ENCODE measurements around the gene CEP290. TPM values are rescaled to one million over a fixed set of nuclear protein-coding genes. Genes with fewer than 3 reads are reported as not detected.

Gene CEP290
- total and polyA plus RNA-seq, 2 experiments from 2014 or later: 17.3 to 25.7 TPM

DNA sequence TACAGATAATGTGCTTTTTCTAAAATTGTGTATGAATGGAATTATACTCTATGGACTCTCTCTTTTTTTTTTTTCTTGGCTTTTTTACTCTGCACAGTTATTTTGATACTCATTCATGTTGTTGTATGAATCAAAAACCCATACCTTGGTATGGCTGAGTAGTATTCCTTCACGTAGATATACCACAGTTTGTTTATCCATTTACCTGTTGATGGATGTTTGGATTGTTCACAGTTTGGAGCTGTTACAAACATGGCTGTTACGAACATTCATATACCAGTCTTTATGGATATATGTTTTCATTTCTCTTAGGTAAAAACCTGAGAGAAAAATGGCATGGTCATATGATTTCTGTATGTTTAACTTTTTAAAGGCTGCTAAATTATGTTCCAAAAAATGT is 43.4 kb upstream of the CEP290 start:
- Histone ChIP-seq H3K4me2 (no peak overlapping the region), H3K4me3 (no peak overlapping the region), H3K27me3 (ENCODE audit: insufficient read depth) (no peaks in the 10 kb centered on the region), H2AFZ (no peak overlapping the region), H3K79me2 (replicated peaks; ENCODE audit: insufficient read depth) (no peaks in the 10 kb centered on the region), H3K27ac (ENCODE audit: low read depth) (no peak overlapping the region), H3K9me2 (ENCODE audit: insufficient read depth) (no peaks in the 10 kb centered on the region), H3F3A (replicated peaks; ENCODE audit: low read depth) (no peaks in the 10 kb centered on the region), H3K4me1 (ENCODE audit: insufficient read depth) (0 out of 2 replicates have a peak, but pooled peaks cover 4% of the 10 kb centered on the region), H3K36me3 (ENCODE audit: insufficient read depth) (peaks cover 5% of the 10 kb centered on the region; the same call in 1 of the 2 replicates), H4K20me1 (replicated peaks; ENCODE audit: insufficient read depth) (no peaks in the 10 kb centered on the region)
- no peak for TF ChIP-seq CREB1 (CRISPR knock-in tag; IDR thresholded peaks at IDR 0.05; ENCODE audit: low read depth)
- TF ChIP-seq EZH2 (IDR thresholded peaks at IDR 0.05; ENCODE audit: low read depth, unreplicated experiment): no peak
- no peak for TF ChIP-seq STAT1 (IDR thresholded peaks at IDR 0.05; ENCODE audit: unreplicated experiment)
- no peak for TF ChIP-seq JUNB (IDR thresholded peaks at IDR 0.05; ENCODE audit: unreplicated experiment)
- H3K27me3 Mint-ChIP-seq (ENCODE audit: insufficient read depth, low read depth, poor library complexity): no peaks in the 10 kb centered on the region
- H3K36me3 Mint-ChIP-seq (ENCODE audit: low read depth): peaks cover 45% of the 10 kb centered on the region
- H3K4me1 Mint-ChIP-seq: peaks cover 3% of the 10 kb centered on the region; the same call in 1 of the 3 replicates
- H3K27ac Mint-ChIP-seq: no peak overlapping the region
- no peak for DNase-seq (ENCODE audit: low spot score)
- H3K4me3 Mint-ChIP-seq: no peak overlapping the region
- 0 out of 3 replicates have a peak, but pooled peaks cover 3% of the 10 kb centered on the region for H3K9me3 Mint-ChIP-seq
- no peak for ATAC-seq

DNA sequence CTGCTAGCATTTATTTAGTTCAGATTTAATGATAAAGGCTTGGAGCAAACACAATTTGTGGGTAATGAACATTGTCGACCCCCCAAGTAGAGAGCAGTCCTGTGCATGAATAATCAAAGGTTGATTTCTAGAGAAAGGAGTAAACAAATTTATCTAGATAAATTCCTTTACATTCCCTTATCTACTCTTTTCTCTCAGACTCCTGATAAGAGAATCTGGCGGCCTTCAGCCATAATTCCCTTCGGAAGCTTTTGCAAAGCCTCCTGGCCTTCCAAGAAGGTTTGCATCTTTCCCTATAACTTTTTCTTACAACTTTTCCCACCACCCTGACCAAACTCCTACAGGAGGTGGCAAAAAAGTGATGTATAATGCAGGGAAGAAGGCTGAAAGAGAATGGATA is 42.3 kb upstream of the CEP290 start:
- H3K4me1 ChIP-seq (ENCODE audit: insufficient read depth): 0 out of 2 replicates have a peak, but pooled peaks cover 4% of the 10 kb centered on the region
- peaks cover 3% of the 10 kb centered on the region; the same call in 1 of the 3 replicates for H3K4me1 Mint-ChIP-seq
- H3K9me2 ChIP-seq (ENCODE audit: insufficient read depth): no peaks in the 10 kb centered on the region
- no peak overlapping the region for H3K27ac Mint-ChIP-seq
- no peaks in the 10 kb centered on the region for H4K20me1 ChIP-seq (replicated peaks; ENCODE audit: insufficient read depth)
- H3K4me3 ChIP-seq: no peak overlapping the region
- ATAC-seq: no peak
- 0 out of 3 replicates have a peak, but pooled peaks cover 3% of the 10 kb centered on the region for H3K9me3 Mint-ChIP-seq
- no peaks in the 10 kb centered on the region for H3K27me3 ChIP-seq (ENCODE audit: insufficient read depth)
- H3K36me3 ChIP-seq (ENCODE audit: insufficient read depth): peaks cover 5% of the 10 kb centered on the region; the same call in 1 of the 2 replicates
- no peaks in the 10 kb centered on the region for H3K79me2 ChIP-seq (replicated peaks; ENCODE audit: insufficient read depth)
- no peak overlapping the region for H3K4me2 ChIP-seq
- no peak for DNase-seq (ENCODE audit: low spot score)
- H3K4me3 Mint-ChIP-seq: no peak overlapping the region
- no peaks in the 10 kb centered on the region for H3F3A ChIP-seq (replicated peaks; ENCODE audit: low read depth)
- peaks cover 54% of the 10 kb centered on the region for H3K36me3 Mint-ChIP-seq (ENCODE audit: low read depth)
- H3K27me3 Mint-ChIP-seq (ENCODE audit: insufficient read depth, low read depth, poor library complexity): no peaks in the 10 kb centered on the region
- no peak overlapping the region for H2AFZ ChIP-seq
- H3K27ac ChIP-seq (ENCODE audit: low read depth): no peak overlapping the region
- TF ChIP-seq, protein P1, sequence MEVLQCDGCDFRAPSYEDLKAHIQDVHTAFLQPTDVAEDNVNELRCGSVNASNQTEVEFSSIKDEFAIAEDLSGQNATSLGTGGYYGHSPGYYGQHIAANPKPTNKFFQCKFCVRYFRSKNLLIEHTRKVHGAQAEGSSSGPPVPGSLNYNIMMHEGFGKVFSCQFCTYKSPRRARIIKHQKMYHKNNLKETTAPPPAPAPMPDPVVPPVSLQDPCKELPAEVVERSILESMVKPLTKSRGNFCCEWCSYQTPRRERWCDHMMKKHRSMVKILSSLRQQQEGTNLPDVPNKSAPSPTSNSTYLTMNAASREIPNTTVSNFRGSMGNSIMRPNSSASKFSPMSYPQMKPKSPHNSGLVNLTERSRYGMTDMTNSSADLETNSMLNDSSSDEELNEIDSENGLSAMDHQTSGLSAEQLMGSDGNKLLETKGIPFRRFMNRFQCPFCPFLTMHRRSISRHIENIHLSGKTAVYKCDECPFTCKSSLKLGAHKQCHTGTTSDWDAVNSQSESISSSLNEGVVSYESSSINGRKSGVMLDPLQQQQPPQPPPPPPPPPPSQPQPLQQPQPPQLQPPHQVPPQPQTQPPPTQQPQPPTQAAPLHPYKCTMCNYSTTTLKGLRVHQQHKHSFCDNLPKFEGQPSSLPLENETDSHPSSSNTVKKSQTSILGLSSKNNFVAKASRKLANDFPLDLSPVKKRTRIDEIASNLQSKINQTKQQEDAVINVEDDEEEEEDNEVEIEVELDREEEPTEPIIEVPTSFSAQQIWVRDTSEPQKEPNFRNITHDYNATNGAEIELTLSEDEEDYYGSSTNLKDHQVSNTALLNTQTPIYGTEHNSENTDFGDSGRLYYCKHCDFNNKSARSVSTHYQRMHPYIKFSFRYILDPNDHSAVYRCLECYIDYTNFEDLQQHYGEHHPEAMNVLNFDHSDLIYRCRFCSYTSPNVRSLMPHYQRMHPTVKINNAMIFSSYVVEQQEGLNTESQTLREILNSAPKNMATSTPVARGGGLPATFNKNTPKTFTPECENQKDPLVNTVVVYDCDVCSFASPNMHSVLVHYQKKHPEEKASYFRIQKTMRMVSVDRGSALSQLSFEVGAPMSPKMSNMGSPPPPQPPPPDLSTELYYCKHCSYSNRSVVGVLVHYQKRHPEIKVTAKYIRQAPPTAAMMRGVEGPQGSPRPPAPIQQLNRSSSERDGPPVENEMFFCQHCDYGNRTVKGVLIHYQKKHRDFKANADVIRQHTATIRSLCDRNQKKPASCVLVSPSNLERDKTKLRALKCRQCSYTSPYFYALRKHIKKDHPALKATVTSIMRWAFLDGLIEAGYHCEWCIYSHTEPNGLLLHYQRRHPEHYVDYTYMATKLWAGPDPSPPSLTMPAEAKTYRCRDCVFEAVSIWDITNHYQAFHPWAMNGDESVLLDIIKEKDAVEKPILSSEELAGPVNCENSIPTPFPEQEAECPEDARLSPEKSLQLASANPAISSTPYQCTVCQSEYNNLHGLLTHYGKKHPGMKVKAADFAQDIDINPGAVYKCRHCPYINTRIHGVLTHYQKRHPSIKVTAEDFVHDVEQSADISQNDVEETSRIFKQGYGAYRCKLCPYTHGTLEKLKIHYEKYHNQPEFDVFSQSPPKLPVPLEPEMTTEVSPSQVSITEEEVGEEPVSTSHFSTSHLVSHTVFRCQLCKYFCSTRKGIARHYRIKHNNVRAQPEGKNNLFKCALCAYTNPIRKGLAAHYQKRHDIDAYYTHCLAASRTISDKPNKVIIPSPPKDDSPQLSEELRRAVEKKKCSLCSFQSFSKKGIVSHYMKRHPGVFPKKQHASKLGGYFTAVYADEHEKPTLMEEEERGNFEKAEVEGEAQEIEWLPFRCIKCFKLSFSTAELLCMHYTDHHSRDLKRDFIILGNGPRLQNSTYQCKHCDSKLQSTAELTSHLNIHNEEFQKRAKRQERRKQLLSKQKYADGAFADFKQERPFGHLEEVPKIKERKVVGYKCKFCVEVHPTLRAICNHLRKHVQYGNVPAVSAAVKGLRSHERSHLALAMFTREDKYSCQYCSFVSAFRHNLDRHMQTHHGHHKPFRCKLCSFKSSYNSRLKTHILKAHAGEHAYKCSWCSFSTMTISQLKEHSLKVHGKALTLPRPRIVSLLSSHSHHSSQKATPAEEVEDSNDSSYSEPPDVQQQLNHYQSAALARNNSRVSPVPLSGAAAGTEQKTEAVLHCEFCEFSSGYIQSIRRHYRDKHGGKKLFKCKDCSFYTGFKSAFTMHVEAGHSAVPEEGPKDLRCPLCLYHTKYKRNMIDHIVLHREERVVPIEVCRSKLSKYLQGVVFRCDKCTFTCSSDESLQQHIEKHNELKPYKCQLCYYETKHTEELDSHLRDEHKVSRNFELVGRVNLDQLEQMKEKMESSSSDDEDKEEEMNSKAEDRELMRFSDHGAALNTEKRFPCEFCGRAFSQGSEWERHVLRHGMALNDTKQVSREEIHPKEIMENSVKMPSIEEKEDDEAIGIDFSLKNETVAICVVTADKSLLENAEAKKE (CRISPR knock-in tag; IDR thresholded peaks at IDR 0.05): no peak
- TF ChIP-seq JUNB (IDR thresholded peaks at IDR 0.05; ENCODE audit: unreplicated experiment): no peak
- no peak for TF ChIP-seq CREB1 (CRISPR knock-in tag; IDR thresholded peaks at IDR 0.05; ENCODE audit: low read depth)
- TF ChIP-seq EZH2phosphoT487 (IDR thresholded peaks at IDR 0.05; ENCODE audit: unreplicated experiment): no peak
- TF ChIP-seq, protein P2, sequence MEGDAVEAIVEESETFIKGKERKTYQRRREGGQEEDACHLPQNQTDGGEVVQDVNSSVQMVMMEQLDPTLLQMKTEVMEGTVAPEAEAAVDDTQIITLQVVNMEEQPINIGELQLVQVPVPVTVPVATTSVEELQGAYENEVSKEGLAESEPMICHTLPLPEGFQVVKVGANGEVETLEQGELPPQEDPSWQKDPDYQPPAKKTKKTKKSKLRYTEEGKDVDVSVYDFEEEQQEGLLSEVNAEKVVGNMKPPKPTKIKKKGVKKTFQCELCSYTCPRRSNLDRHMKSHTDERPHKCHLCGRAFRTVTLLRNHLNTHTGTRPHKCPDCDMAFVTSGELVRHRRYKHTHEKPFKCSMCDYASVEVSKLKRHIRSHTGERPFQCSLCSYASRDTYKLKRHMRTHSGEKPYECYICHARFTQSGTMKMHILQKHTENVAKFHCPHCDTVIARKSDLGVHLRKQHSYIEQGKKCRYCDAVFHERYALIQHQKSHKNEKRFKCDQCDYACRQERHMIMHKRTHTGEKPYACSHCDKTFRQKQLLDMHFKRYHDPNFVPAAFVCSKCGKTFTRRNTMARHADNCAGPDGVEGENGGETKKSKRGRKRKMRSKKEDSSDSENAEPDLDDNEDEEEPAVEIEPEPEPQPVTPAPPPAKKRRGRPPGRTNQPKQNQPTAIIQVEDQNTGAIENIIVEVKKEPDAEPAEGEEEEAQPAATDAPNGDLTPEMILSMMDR (conservative IDR thresholded peaks at IDR 0.05; ENCODE audit: low read depth in 2 of 2): no peak
- TF ChIP-seq, protein P3, sequence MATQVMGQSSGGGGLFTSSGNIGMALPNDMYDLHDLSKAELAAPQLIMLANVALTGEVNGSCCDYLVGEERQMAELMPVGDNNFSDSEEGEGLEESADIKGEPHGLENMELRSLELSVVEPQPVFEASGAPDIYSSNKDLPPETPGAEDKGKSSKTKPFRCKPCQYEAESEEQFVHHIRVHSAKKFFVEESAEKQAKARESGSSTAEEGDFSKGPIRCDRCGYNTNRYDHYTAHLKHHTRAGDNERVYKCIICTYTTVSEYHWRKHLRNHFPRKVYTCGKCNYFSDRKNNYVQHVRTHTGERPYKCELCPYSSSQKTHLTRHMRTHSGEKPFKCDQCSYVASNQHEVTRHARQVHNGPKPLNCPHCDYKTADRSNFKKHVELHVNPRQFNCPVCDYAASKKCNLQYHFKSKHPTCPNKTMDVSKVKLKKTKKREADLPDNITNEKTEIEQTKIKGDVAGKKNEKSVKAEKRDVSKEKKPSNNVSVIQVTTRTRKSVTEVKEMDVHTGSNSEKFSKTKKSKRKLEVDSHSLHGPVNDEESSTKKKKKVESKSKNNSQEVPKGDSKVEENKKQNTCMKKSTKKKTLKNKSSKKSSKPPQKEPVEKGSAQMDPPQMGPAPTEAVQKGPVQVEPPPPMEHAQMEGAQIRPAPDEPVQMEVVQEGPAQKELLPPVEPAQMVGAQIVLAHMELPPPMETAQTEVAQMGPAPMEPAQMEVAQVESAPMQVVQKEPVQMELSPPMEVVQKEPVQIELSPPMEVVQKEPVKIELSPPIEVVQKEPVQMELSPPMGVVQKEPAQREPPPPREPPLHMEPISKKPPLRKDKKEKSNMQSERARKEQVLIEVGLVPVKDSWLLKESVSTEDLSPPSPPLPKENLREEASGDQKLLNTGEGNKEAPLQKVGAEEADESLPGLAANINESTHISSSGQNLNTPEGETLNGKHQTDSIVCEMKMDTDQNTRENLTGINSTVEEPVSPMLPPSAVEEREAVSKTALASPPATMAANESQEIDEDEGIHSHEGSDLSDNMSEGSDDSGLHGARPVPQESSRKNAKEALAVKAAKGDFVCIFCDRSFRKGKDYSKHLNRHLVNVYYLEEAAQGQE (IDR thresholded peaks at IDR 0.05; ENCODE audit: unreplicated experiment): no peak
- no peak for TF ChIP-seq NANOG (IDR thresholded peaks at IDR 0.05; ENCODE audit: borderline replicate concordance)
- TF ChIP-seq EZH2 (IDR thresholded peaks at IDR 0.05; ENCODE audit: low read depth, unreplicated experiment): no peak
- TF ChIP-seq ZNF114 (CRISPR knock-in tag; IDR thresholded peaks at IDR 0.05): no peak
- TF ChIP-seq STAT1 (IDR thresholded peaks at IDR 0.05; ENCODE audit: unreplicated experiment): no peak

All from GM23338 (cell line).